ENCODE data around the gene GBP3. TPM values are rescaled to one million over a fixed set of nuclear protein-coding genes. Genes with fewer than 3 reads are reported as not detected.

The GBP3 gene
- total RNA-seq, 1 experiment from 2014 or later: 1.2 TPM

DNA sequence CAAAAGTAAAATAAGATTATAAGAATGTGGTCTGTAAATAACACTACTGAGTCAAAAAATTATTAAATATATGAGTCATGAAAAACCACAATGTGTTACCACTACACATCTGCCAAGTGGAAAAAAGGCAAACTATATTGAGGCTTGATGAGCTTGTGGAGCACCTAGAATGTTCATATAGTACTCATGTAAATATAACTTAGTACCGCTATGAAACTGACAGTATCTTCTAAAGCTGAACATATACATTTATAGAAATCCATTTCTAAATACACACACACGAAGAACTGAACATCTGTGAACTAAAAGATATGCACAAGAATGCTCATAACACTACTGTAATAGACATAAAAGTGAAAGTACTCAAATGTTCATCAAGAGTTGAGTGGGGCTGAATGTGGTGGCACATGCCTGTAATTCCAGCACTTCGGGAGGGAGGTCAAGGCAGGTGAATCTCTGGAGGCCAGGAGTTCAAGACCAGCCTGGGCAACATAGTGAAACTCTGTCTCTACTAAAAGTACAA is 18.5 kb upstream of the GBP3 start:
- POLR2A ChIA-PET: no interaction called here
- CTCF ChIA-PET: no interaction called here
- RAD21 ChIA-PET (ENCODE audit: low non-redundant PET in 1 of 2, low total read pairs in 2 of 2, uncharacterized antibody in 2 of 2, unreplicated experiment in 2 of 2): no interaction called here
- H3K4me2 ChIP-seq (ENCODE audit: low read length): no peak overlapping the region
- ATAC-seq (no peak), DNase-seq (ENCODE audit: low read depth, low spot score) (no peak)
- no peak overlapping the region for H2AFZ ChIP-seq (ENCODE audit: low read depth, low read length, poor library complexity, severe bottlenecking)
- no peaks in the 10 kb centered on the region for H3K9me3 ChIP-seq (ENCODE audit: control insufficient read depth in 1 of 2, insufficient read depth in 1 of 2, low read depth in 1 of 2, low read length in 2 of 2)
- H3K27ac ChIP-seq (ENCODE audit: low read depth, low read length): no peak overlapping the region
- no peaks in the 10 kb centered on the region for H3K79me2 ChIP-seq (ENCODE audit: insufficient read depth, low read length)
- H3K9ac ChIP-seq (ENCODE audit: low read length): no peak overlapping the region
- no TSS peak for BruUV-seq (replicated peaks)
- TF ChIP-seq SIN3A (IDR thresholded peaks at IDR 0.05; ENCODE audit: low read depth) (no peak), ELF1 (IDR thresholded peaks at IDR 0.05; ENCODE audit: borderline replicate concordance, low read depth) (no peak)
- TF ChIP-seq, protein P1, sequence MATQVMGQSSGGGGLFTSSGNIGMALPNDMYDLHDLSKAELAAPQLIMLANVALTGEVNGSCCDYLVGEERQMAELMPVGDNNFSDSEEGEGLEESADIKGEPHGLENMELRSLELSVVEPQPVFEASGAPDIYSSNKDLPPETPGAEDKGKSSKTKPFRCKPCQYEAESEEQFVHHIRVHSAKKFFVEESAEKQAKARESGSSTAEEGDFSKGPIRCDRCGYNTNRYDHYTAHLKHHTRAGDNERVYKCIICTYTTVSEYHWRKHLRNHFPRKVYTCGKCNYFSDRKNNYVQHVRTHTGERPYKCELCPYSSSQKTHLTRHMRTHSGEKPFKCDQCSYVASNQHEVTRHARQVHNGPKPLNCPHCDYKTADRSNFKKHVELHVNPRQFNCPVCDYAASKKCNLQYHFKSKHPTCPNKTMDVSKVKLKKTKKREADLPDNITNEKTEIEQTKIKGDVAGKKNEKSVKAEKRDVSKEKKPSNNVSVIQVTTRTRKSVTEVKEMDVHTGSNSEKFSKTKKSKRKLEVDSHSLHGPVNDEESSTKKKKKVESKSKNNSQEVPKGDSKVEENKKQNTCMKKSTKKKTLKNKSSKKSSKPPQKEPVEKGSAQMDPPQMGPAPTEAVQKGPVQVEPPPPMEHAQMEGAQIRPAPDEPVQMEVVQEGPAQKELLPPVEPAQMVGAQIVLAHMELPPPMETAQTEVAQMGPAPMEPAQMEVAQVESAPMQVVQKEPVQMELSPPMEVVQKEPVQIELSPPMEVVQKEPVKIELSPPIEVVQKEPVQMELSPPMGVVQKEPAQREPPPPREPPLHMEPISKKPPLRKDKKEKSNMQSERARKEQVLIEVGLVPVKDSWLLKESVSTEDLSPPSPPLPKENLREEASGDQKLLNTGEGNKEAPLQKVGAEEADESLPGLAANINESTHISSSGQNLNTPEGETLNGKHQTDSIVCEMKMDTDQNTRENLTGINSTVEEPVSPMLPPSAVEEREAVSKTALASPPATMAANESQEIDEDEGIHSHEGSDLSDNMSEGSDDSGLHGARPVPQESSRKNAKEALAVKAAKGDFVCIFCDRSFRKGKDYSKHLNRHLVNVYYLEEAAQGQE (IDR thresholded peaks at IDR 0.05; ENCODE audit: low read depth): no peak
- no peaks in the 10 kb centered on the region for H3K4me1 ChIP-seq (ENCODE audit: control insufficient read depth in 1 of 2, insufficient read depth in 2 of 2, low read length in 2 of 2)
- no peaks in the 10 kb centered on the region for H3K27me3 ChIP-seq (ENCODE audit: insufficient read depth, low read length)
- no peaks in the 10 kb centered on the region for H3K9me2 ChIP-seq (ENCODE audit: insufficient read depth)
- no peaks in the 10 kb centered on the region for H3K36me3 ChIP-seq (ENCODE audit: control insufficient read depth in 1 of 2, insufficient read depth in 2 of 2, low read length in 2 of 2)
- no peaks in the 10 kb centered on the region for H4K20me1 ChIP-seq (ENCODE audit: insufficient read depth)
- H3K4me3 ChIP-seq (replicated peaks in 1 of 2; ENCODE audit: low read depth in 1 of 2, low read length in 2 of 2): no peak overlapping the region
- intact Hi-C loops (cut with micrococcal nuclease): no loop called here

- H3K27ac ChIP-seq (ENCODE audit: low read depth, low read length): no peak overlapping the region
- no peak overlapping the region for H3K4me2 ChIP-seq (ENCODE audit: low read length)
- H3K4me3 ChIP-seq (replicated peaks in 1 of 2; ENCODE audit: low read depth in 1 of 2, low read length in 2 of 2): no peak overlapping the region
- POLR2A ChIA-PET: no interaction called here
- H3K36me3 ChIP-seq (ENCODE audit: control insufficient read depth in 1 of 2, insufficient read depth in 2 of 2, low read length in 2 of 2): no peaks in the 10 kb centered on the region
- no peaks in the 10 kb centered on the region for H4K20me1 ChIP-seq (ENCODE audit: insufficient read depth)
- no peak overlapping the region for H2AFZ ChIP-seq (ENCODE audit: low read depth, low read length, poor library complexity, severe bottlenecking)
- DNase-seq (ENCODE audit: low read depth, low spot score) (no peak), ATAC-seq (no peak)
- no peaks in the 10 kb centered on the region for H3K27me3 ChIP-seq (ENCODE audit: insufficient read depth, low read length)
- H3K9me3 ChIP-seq (ENCODE audit: control insufficient read depth in 1 of 2, insufficient read depth in 1 of 2, low read depth in 1 of 2, low read length in 2 of 2): no peaks in the 10 kb centered on the region
- RAD21 ChIA-PET (ENCODE audit: low non-redundant PET in 1 of 2, low total read pairs in 2 of 2, uncharacterized antibody in 2 of 2, unreplicated experiment in 2 of 2): no interaction called here
- intact Hi-C loops (cut with micrococcal nuclease): no loop called here
- no peaks in the 10 kb centered on the region for H3K79me2 ChIP-seq (ENCODE audit: insufficient read depth, low read length)
- no peak overlapping the region for H3K9ac ChIP-seq (ENCODE audit: low read length)
- no peaks in the 10 kb centered on the region for H3K9me2 ChIP-seq (ENCODE audit: insufficient read depth)
- no TSS peak for BruUV-seq (replicated peaks)
- H3K4me1 ChIP-seq (ENCODE audit: control insufficient read depth in 1 of 2, insufficient read depth in 2 of 2, low read length in 2 of 2): no peaks in the 10 kb centered on the region
- CTCF ChIA-PET: no interaction called here
- no peak for TF ChIP-seq POLR2AphosphoS5 (IDR thresholded peaks at IDR 0.05; ENCODE audit: low read depth, low read length)
- TF ChIP-seq SP1 (IDR thresholded peaks at IDR 0.05; ENCODE audit: low read depth): no peak
- TF ChIP-seq, protein P2, sequence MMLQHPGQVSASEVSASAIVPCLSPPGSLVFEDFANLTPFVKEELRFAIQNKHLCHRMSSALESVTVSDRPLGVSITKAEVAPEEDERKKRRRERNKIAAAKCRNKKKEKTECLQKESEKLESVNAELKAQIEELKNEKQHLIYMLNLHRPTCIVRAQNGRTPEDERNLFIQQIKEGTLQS (IDR thresholded peaks at IDR 0.05): no peak
- TF ChIP-seq CEBPB (IDR thresholded peaks at IDR 0.05; ENCODE audit: low read depth): no peak
- TF ChIP-seq, protein P3, sequence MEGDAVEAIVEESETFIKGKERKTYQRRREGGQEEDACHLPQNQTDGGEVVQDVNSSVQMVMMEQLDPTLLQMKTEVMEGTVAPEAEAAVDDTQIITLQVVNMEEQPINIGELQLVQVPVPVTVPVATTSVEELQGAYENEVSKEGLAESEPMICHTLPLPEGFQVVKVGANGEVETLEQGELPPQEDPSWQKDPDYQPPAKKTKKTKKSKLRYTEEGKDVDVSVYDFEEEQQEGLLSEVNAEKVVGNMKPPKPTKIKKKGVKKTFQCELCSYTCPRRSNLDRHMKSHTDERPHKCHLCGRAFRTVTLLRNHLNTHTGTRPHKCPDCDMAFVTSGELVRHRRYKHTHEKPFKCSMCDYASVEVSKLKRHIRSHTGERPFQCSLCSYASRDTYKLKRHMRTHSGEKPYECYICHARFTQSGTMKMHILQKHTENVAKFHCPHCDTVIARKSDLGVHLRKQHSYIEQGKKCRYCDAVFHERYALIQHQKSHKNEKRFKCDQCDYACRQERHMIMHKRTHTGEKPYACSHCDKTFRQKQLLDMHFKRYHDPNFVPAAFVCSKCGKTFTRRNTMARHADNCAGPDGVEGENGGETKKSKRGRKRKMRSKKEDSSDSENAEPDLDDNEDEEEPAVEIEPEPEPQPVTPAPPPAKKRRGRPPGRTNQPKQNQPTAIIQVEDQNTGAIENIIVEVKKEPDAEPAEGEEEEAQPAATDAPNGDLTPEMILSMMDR (IDR thresholded peaks at IDR 0.05 in 2 of 3, conservative IDR thresholded peaks at IDR 0.05 in 1 of 3; ENCODE audit: borderline replicate concordance in 1 of 3, insufficient read depth in 1 of 3, low read depth in 2 of 3, low read length in 2 of 3): no peak
- no peak for TF ChIP-seq ZFX (IDR thresholded peaks at IDR 0.05)
- TF ChIP-seq CBX3 (IDR thresholded peaks at IDR 0.05; ENCODE audit: low read depth): no peak
Measured at GRCh38 chr1:89040315-89040626, 17.6 kb upstream of the GBP3 start.

All from HCT116 (cell line).